ENCODE data around the gene WDR93.

The WDR93 gene

GRCh38 chr15:89662893-89663626 is 27.6 kb upstream of the WDR93 start:
- no peak for DNase-seq

- no peak for DNase-seq
Measured at GRCh38 chr15:89664441-89665350, 25.9 kb upstream of the WDR93 start.

GRCh38 chr15:89665449-89666181 is 25.0 kb upstream of the WDR93 start:
- DNase-seq = no peak

GRCh38 chr15:89666184-89666857 is 24.3 kb upstream of the WDR93 start:
- DNase-seq = no peak

- DNase-seq = no peak
Measured at GRCh38 chr15:89666858-89667705, 23.5 kb upstream of the WDR93 start.

- DNase-seq = no peak
Measured at GRCh38 chr15:89667706-89667960, 23.0 kb upstream of the WDR93 start.

- DNase-seq = no peak
Measured at GRCh38 chr15:89668171-89668570, 22.4 kb upstream of the WDR93 start.

GRCh38 chr15:89669309-89669865 is 21.2 kb upstream of the WDR93 start:
- no peak for DNase-seq

- no peak for DNase-seq
Measured at GRCh38 chr15:89669941-89670340, 20.7 kb upstream of the WDR93 start.

GRCh38 chr15:89670971-89671560 is 19.5 kb upstream of the WDR93 start:
- DNase-seq = no peak

- DNase-seq = no peak
Measured at GRCh38 chr15:89671687-89672086, 18.9 kb upstream of the WDR93 start.

- DNase-seq = no peak
Measured at GRCh38 chr15:89672221-89673164, 18.1 kb upstream of the WDR93 start.

- DNase-seq = no peak
Measured at GRCh38 chr15:89673165-89673512, 17.5 kb upstream of the WDR93 start.

- no peak for DNase-seq
Measured at GRCh38 chr15:89674526-89674925, 16.1 kb upstream of the WDR93 start.

- DNase-seq = no peak
Measured at GRCh38 chr15:89675606-89676005, 15.0 kb upstream of the WDR93 start.

- no peak for DNase-seq
Measured at GRCh38 chr15:89677381-89677780, 13.2 kb upstream of the WDR93 start.

- DNase-seq = no peak
Measured at GRCh38 chr15:89679212-89679611, 11.4 kb upstream of the WDR93 start, which contains the start of gene PLIN1. Gene PLIN1, minus strand, starts transcription at chr15:89679367. Its CDS starts 1,878 bp downstream, at chr15:89677489.

GRCh38 chr15:89680282-89680873 is 10.2 kb upstream of the WDR93 start:
- no peak for DNase-seq

- DNase-seq = no peak
Measured at GRCh38 chr15:89681146-89681545, 9.5 kb upstream of the WDR93 start.

GRCh38 chr15:89685995-89686394 is 4.6 kb upstream of the WDR93 start:
- DNase-seq = no peak

Data from CD4-positive, alpha-beta T cell treated with Interleukin-15 for 1 hour (primary cell).